Measurements from ENCODE around the gene SH2D3A. TPM values are rescaled to one million over a fixed set of nuclear protein-coding genes. Genes with fewer than 3 reads are reported as not detected.

SH2D3A gene
- total RNA-seq, 1 donor from 2014 or later = 6.3 TPM

GRCh38 chr19:6705931-6706632 lies 61.2 kb downstream of the SH2D3A start:
- DNase-seq = no peak

Other genes starting within 250 kb of the SH2D3A start
- gene TNFSF9, start 236.4 kb downstream of the SH2D3A start, total RNA-seq = 0.34 and 0.60 TPM in 2 replicates
- 0.14 TPM in 1 of 2 replicates, not detected in the other for gene CD70, start 176.3 kb downstream of the SH2D3A start, total RNA-seq
- gene TNFSF14, start 97.3 kb downstream of the SH2D3A start, total RNA-seq = not detected in 2 replicates
- 5.4 and 33.5 TPM in 2 replicates for gene C3, start 46.8 kb downstream of the SH2D3A start, total RNA-seq
- gene GPR108, start 29.9 kb downstream of the SH2D3A start, total RNA-seq = 56.2 and 59.1 TPM in 2 replicates
- 35.5 and 40.7 TPM in 2 replicates for gene TRIP10, start 27.8 kb downstream of the SH2D3A start, total RNA-seq
- gene VAV1, start 5.3 kb upstream of the SH2D3A start, total RNA-seq = 0.09 TPM in 1 of 2 replicates, not detected in the other
- not detected in 2 replicates for gene ADGRE1, start 120.1 kb upstream of the SH2D3A start, total RNA-seq